ENCODE measurements around the gene RBM42. TPM values are rescaled to one million over a fixed set of nuclear protein-coding genes. Genes with fewer than 3 reads are reported as not detected.
A peak's percentile ranks its signal among the peaks of the same experiment; 100 is the strongest.

RBM42 gene
- total and polyA plus RNA-seq, 12 donors, result 23.9 to 107 (median 77.6) TPM

GRCh38 chr19:35608251-35608650, 20.6 kb upstream of the RBM42 start:
- H3K4me3 ChIP-seq, result no peak overlapping the region
- 63 to 91% (median 71%) methylated on average over 2 of the region's 2 CpGs for WGBS, 4 donors

GRCh38 chr19:35609851-35610353, 18.9 kb upstream of the RBM42 start:
- H3K9me3 ChIP-seq (replicated peaks in 1 of 3), result no peaks in the 10 kb centered on the region
- H3K27me3 ChIP-seq, result no peaks in the 10 kb centered on the region
- no peak overlapping the region for H3K27ac ChIP-seq
- TF ChIP-seq CTCF (IDR thresholded peaks at IDR 0.05) (no peak), POLR2A (IDR thresholded peaks at IDR 0.05) (no peak)
- DNase-seq, result no peak
- H3K36me3 ChIP-seq (replicated peaks in 1 of 2), result no peaks in the 10 kb centered on the region
- WGBS, 4 donors, result 57 to 73% (median 63%) methylated on average over 4 to 6 of the region's 6 CpGs
- H3K4me1 ChIP-seq (replicated peaks in 1 of 2), result peaks cover 6 to 10% of the 10 kb centered on the region in 2 donors
- intact Hi-C loops (cut with DNase I), result no loop called here
- H3K4me3 ChIP-seq, result no peak overlapping the region

More at GRCh38 chr19:35608251-35608650, 20.6 kb upstream of the RBM42 start:
- no peaks in the 10 kb centered on the region for H3K9me3 ChIP-seq (replicated peaks in 1 of 3)
- no peak overlapping the region for H3K27ac ChIP-seq
- H3K4me1 ChIP-seq (replicated peaks in 1 of 2), result peaks cover 5 to 9% of the 10 kb centered on the region in 2 donors
- H3K36me3 ChIP-seq (replicated peaks in 1 of 2), result no peaks in the 10 kb centered on the region
- intact Hi-C loops (cut with DNase I), result no loop called here
- no peaks in the 10 kb centered on the region for H3K27me3 ChIP-seq
- no peak for TF ChIP-seq POLR2A (IDR thresholded peaks at IDR 0.05)
- TF ChIP-seq CTCF (IDR thresholded peaks at IDR 0.05), result no peak
- DNase-seq, result no peak

GRCh38 chr19:35612224-35612558, 16.6 kb upstream of the RBM42 start:
- intact Hi-C loops (cut with DNase I), result no loop called here
- H3K27ac ChIP-seq, result no peak overlapping the region
- no peak for DNase-seq

GRCh38 chr19:35612559-35613321, 16.1 kb upstream of the RBM42 start, which contains the start of gene HAUS5:
TSS of gene HAUS5 (plus strand) at chr19:35612735. CDS start at chr19:35612795, 60 bp downstream.
- H3K4me1 ChIP-seq (replicated peaks in 1 of 2), result peaks cover 6 to 10% of the 10 kb centered on the region in 2 donors
- no peaks in the 10 kb centered on the region for H3K27me3 ChIP-seq
- peak within 1 kb of the TSS; percentile 45 to 78 (median 52) for H3K4me3 ChIP-seq
- no peaks in the 10 kb centered on the region for H3K36me3 ChIP-seq (replicated peaks in 1 of 2)
- H3K27ac ChIP-seq, result peak within 1 kb of the TSS in 2 of 5 donors; percentile 17 to 55
- peak; percentile 88 to 98 (median 96) for DNase-seq
- TF ChIP-seq CTCF (IDR thresholded peaks at IDR 0.05) (peak in 4 of 6 experiments; percentile 22 to 36 (median 32)), POLR2A (IDR thresholded peaks at IDR 0.05) (peak; percentile 34 to 40)
- intact Hi-C loops (cut with DNase I), result no loop called here
- H3K9me3 ChIP-seq (replicated peaks in 1 of 3), result no peaks in the 10 kb centered on the region
- WGBS, 4 donors, result 0 to 12% (median 1%) methylated on average over 9 to 47 of the region's 47 CpGs

More at GRCh38 chr19:35612224-35612558, 16.6 kb upstream of the RBM42 start:
- H3K36me3 ChIP-seq (replicated peaks in 1 of 2), result no peaks in the 10 kb centered on the region
- 26 to 36% (median 30%) methylated on average over 9 of the region's 9 CpGs for WGBS, 4 donors
- H3K9me3 ChIP-seq (replicated peaks in 1 of 3), result no peaks in the 10 kb centered on the region
- TF ChIP-seq POLR2A (IDR thresholded peaks at IDR 0.05) (no peak), CTCF (IDR thresholded peaks at IDR 0.05) (no peak)
- H3K4me1 ChIP-seq (replicated peaks in 1 of 2), result peaks cover 6 to 10% of the 10 kb centered on the region in 2 donors
- H3K27me3 ChIP-seq, result no peaks in the 10 kb centered on the region
- H3K4me3 ChIP-seq, result peak overlapping the region in 2 of 4 donors; percentile 58 to 78
